Mesenchymal stem cell (in vitro differentiated cells and primary cell): ENCODE measurements around the gene ISM2.

Experiments used
- DNase-seq: peaks from one replicate; pipeline ENCODE4 v3.0.0-alpha.2; 2013
- H2AFZ ChIP-seq: one replicate; pipeline ENCODE4 v1.6.1; 2013; ENCODE audit warnings: low read depth, mild to moderate bottlenecking, control low read depth, inconsistent platforms, low read length, moderate library complexity
- H2AK5ac ChIP-seq: 2 replicates; pipeline ENCODE4 v1.6.1; 2013; ENCODE audit warnings: low read length, moderate library complexity, mild to moderate bottlenecking, inconsistent platforms; ENCODE audit not compliant: severe bottlenecking
- H2BK120ac ChIP-seq: one replicate; pipeline ENCODE4 v1.6.1; 2013; ENCODE audit warnings: low read depth, mild to moderate bottlenecking, inconsistent platforms, low read length, moderate library complexity
- H2BK12ac ChIP-seq, 2 experiments: one replicate each; pipeline ENCODE4 v1.6.1; 2013; ENCODE audit warnings: inconsistent platforms in 2 of 2, low read length in 2 of 2, mild to moderate bottlenecking in 2 of 2, moderate library complexity in 2 of 2, control low read depth in 1 of 2
- H2BK15ac ChIP-seq: one replicate; pipeline ENCODE4 v1.6.1; 2013; ENCODE audit warnings: mild to moderate bottlenecking, low read depth, inconsistent platforms; ENCODE audit not compliant: poor library complexity, severe bottlenecking
- H2BK5ac ChIP-seq: 2 replicates; pipeline ENCODE4 v1.6.1; 2013; ENCODE audit warnings: low read depth, mild to moderate bottlenecking, low read length, control low read depth, inconsistent platforms; ENCODE audit not compliant: poor library complexity, severe bottlenecking
- H3K14ac ChIP-seq, 2 experiments: one replicate each; pipeline ENCODE4 v1.6.1; 2013; ENCODE audit warnings: inconsistent platforms in 2 of 2, low read length in 2 of 2, control low read depth in 1 of 2, mild to moderate bottlenecking in 1 of 2, moderate library complexity in 1 of 2
- H3K18ac ChIP-seq, 2 experiments: one replicate each; pipeline ENCODE4 v1.6.1; 2013; ENCODE audit warnings: inconsistent platforms in 2 of 2, low read length in 2 of 2, control low read depth in 1 of 2, low read depth in 1 of 2, mild to moderate bottlenecking in 1 of 2
- H3K23ac ChIP-seq, 2 experiments: one replicate each; pipeline ENCODE4 v1.6.1; 2013; ENCODE audit warnings: inconsistent platforms in 2 of 2, low read length in 2 of 2, mild to moderate bottlenecking in 2 of 2, moderate library complexity in 2 of 2, control low read depth in 1 of 2
- H3K27ac ChIP-seq: 2 replicates; pipeline ENCODE4 v1.5.1; 2013; ENCODE audit warnings: mild to moderate bottlenecking, moderate library complexity, low read length, control low read depth, inconsistent platforms; ENCODE audit not compliant: poor library complexity, severe bottlenecking
- H3K27me3 ChIP-seq, 2 experiments: 2 replicates each; pipeline versions ENCODE4 v1.6.1 to v1.7.0; 2013; ENCODE audit warnings: low read length in 2 of 2, mild to moderate bottlenecking in 2 of 2, moderate library complexity in 2 of 2, control low read depth in 1 of 2, inconsistent platforms in 1 of 2; ENCODE audit not compliant: control insufficient read depth in 1 of 2, insufficient read depth in 1 of 2
- H3K36me3 ChIP-seq, 2 experiments: 2 replicates each; pipeline versions ENCODE4 v1.6.1 to v1.7.0; 2013; ENCODE audit warnings: low read length in 2 of 2, control low read depth in 1 of 2, inconsistent platforms in 1 of 2, low read depth in 1 of 2, mild to moderate bottlenecking in 1 of 2; ENCODE audit not compliant: insufficient read depth in 2 of 2, control insufficient read depth in 1 of 2
- H3K4ac ChIP-seq, 2 experiments: one replicate each; pipeline ENCODE4 v1.6.1; 2013; ENCODE audit warnings: inconsistent platforms in 2 of 2, low read length in 2 of 2, mild to moderate bottlenecking in 2 of 2, moderate library complexity in 2 of 2, control low read depth in 1 of 2, low read depth in 1 of 2
- H3K4me1 ChIP-seq: 2 replicates; pipeline ENCODE4 v1.6.1; 2013; ENCODE audit warnings: low read depth, low read length, control low read depth; ENCODE audit not compliant: control insufficient read depth, insufficient read depth
- H3K4me2 ChIP-seq: 2 replicates; pipeline ENCODE4 v1.6.1; 2013; ENCODE audit warnings: low read length, mild to moderate bottlenecking, inconsistent platforms; ENCODE audit not compliant: poor library complexity, severe bottlenecking
- H3K4me3 ChIP-seq, 2 experiments: 2 replicates each; pipeline versions ENCODE4 v1.5.1 to v1.7.0; 2013; ENCODE audit warnings: low read length in 2 of 2, mild to moderate bottlenecking in 2 of 2, control low read depth in 1 of 2, low read depth in 1 of 2; ENCODE audit not compliant: insufficient read depth in 1 of 2
- H3K79me1 ChIP-seq: replicated peaks from 2 replicates; pipeline ENCODE4 v1.6.1; 2013; ENCODE audit warnings: mild to moderate bottlenecking, control low read depth, low read length, inconsistent platforms; ENCODE audit not compliant: poor library complexity, severe bottlenecking
- H3K9ac ChIP-seq: 2 replicates; pipeline ENCODE4 v1.7.0; 2013; ENCODE audit warnings: mild to moderate bottlenecking, low read length, moderate library complexity
- H3K9me3 ChIP-seq: 2 replicates; pipeline ENCODE4 v1.7.0; 2013; ENCODE audit warnings: mild to moderate bottlenecking, low read length; ENCODE audit not compliant: control insufficient read depth
- H4K8ac ChIP-seq: one replicate; pipeline ENCODE4 v1.6.1; 2013; ENCODE audit warnings: inconsistent platforms, mild to moderate bottlenecking, low read length, moderate library complexity
- H4K91ac ChIP-seq: one replicate; pipeline ENCODE4 v1.6.1; 2013; ENCODE audit warnings: mild to moderate bottlenecking, low read length, inconsistent platforms
- WGBS: methylation state at CpG from one replicate; pipeline ENCODE4 v1.1.7; 2013; ENCODE audit warnings: mixed read lengths; 5-methylcytosine and 5-hydroxymethylcytosine counted together

The ISM2 gene

DNA sequence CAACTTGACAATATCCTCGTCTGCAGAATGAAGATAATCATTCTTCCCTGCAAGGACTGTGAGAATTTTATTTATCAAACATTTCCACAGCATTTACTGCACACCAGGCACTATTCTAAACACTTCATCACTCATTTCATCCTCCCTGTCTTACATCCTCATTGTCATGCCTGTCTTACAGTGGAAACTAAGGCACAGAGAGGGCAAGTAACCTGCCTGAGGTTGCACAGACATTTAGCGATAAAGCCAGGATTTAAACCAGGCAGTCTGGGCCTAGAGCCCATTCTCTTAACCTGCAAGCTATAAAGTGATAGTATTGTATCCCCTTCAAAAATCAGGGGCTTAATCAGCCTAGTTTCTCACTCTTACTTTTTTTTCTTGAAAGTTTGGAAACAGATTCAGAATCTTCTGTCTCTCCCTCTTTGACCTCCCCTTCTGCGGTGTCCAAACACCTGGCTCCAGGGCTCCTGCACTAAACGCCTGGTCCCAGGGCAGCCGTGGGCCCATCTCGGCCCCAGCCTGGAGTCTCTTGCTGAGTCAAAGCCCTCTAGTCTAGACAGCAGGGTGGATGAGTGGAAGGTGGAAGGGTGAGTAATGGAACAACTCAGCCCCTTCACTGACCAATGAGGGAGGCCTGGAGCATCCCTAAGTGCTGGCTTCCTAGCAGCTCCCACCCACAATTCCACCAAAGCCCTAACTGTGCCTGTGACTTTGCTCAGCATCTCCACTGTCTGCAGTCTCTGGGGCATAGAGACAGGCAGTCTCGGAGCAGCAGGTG is 12.5 kb downstream of the ISM2 start:
- no peak overlapping the region for H2BK15ac ChIP-seq
- no peak overlapping the region for H3K27ac ChIP-seq
- DNase-seq, result peak; percentile 53
- H2AK5ac ChIP-seq, result no peak overlapping the region
- H3K9ac ChIP-seq, result no peak overlapping the region
- WGBS, result 79% methylated on average over 7 of the region's 7 CpGs
- no peak overlapping the region for H3K14ac ChIP-seq
- H3K4me1 ChIP-seq, result peaks cover 30% of the 10 kb centered on the region
- H3K23ac ChIP-seq, result no peak overlapping the region
- no peak overlapping the region for H2BK120ac ChIP-seq
- H2BK5ac ChIP-seq, result no peak overlapping the region
- no peak overlapping the region for H2AFZ ChIP-seq
- H3K4me2 ChIP-seq, result no peak overlapping the region
- H4K91ac ChIP-seq, result no peak overlapping the region
- H3K27me3 ChIP-seq, result peaks cover 4 to 20% of the 10 kb centered on the region in 2 experiments
- no peaks in the 10 kb centered on the region for H3K79me1 ChIP-seq
- no peak overlapping the region for H3K18ac ChIP-seq
- H4K8ac ChIP-seq, result no peak overlapping the region
- no peaks in the 10 kb centered on the region for H3K36me3 ChIP-seq
- H3K4ac ChIP-seq, result no peak overlapping the region
- no peaks in the 10 kb centered on the region for H3K9me3 ChIP-seq
- no peak overlapping the region for H2BK12ac ChIP-seq
- H3K4me3 ChIP-seq, result no peak overlapping the region

DNA sequence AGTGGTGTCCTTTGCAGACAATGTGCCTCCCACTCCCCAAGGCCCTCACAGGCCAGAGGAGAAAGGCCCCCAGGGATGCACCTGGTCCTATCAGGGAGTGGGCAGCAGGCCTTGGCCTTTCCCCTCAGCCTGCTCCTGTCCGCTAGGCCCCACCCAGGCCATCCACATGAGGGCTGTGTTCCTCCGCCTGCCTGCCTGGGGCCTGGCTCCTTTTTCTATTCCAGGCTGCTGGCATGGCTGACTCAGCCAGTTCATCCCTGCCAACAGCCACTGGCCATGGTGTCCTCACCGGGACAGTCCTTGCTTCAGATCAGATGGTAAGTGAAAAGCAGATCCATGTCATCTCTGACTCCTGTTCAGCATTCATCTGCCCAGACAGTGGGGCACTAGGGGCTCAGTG is 13.4 kb downstream of the ISM2 start:
- DNase-seq, result no peak
- no peak overlapping the region for H3K4ac ChIP-seq
- WGBS, result 87% methylated on average over 3 of the region's 3 CpGs
- peaks cover 4 to 12% of the 10 kb centered on the region in 2 experiments for H3K27me3 ChIP-seq
- H2AFZ ChIP-seq, result no peak overlapping the region
- H2BK5ac ChIP-seq, result no peak overlapping the region
- no peak overlapping the region for H3K14ac ChIP-seq
- H2BK12ac ChIP-seq, result no peak overlapping the region
- no peak overlapping the region for H3K4me3 ChIP-seq
- H2BK15ac ChIP-seq, result no peak overlapping the region
- no peak overlapping the region for H3K9ac ChIP-seq
- no peak overlapping the region for H3K4me2 ChIP-seq
- peak overlapping the region; percentile 6 for H2AK5ac ChIP-seq
- no peak overlapping the region for H3K18ac ChIP-seq
- H3K27ac ChIP-seq, result no peak overlapping the region
- no peak overlapping the region for H3K23ac ChIP-seq
- H4K91ac ChIP-seq, result no peak overlapping the region
- H3K36me3 ChIP-seq, result no peaks in the 10 kb centered on the region
- no peaks in the 10 kb centered on the region for H3K9me3 ChIP-seq
- H3K79me1 ChIP-seq, result no peaks in the 10 kb centered on the region
- H3K4me1 ChIP-seq, result peaks cover 30% of the 10 kb centered on the region
- H4K8ac ChIP-seq, result no peak overlapping the region
- H2BK120ac ChIP-seq, result no peak overlapping the region

DNA sequence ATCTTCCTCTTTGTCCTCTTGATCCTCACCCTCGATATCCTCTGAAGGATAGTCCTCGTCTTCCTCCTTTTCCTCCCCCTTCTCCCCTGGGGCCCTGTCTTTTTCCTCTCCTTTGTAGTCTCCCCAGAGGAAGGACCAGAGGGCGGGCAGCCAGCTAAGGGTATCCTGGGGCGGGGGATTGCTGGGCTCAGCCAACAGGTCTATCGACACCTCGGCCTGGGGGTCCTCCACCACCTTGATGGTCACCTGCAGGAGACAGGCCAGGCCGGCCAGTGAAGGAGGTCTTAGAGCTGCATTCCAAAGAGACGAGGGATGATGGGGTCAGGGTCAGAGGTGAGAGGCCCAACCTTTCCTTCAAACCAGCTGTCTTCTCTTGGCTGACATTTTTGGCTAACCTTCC is 16.2 kb downstream of the ISM2 start:
- H3K14ac ChIP-seq, result no peak overlapping the region
- no peak overlapping the region for H3K27ac ChIP-seq
- H2BK5ac ChIP-seq, result no peak overlapping the region
- no peaks in the 10 kb centered on the region for H3K36me3 ChIP-seq
- no peak overlapping the region for H4K8ac ChIP-seq
- H3K27me3 ChIP-seq, result peaks cover 3 to 6% of the 10 kb centered on the region in 2 experiments
- no peak overlapping the region for H3K18ac ChIP-seq
- H2BK120ac ChIP-seq, result no peak overlapping the region
- DNase-seq, result no peak
- no peaks in the 10 kb centered on the region for H3K79me1 ChIP-seq
- no peak overlapping the region for H3K23ac ChIP-seq
- H3K4me1 ChIP-seq, result peaks cover 30% of the 10 kb centered on the region
- H2BK15ac ChIP-seq, result no peak overlapping the region
- H3K4me3 ChIP-seq, result no peak overlapping the region
- 82% methylated on average over 8 of the region's 8 CpGs for WGBS
- no peak overlapping the region for H2AFZ ChIP-seq
- H4K91ac ChIP-seq, result no peak overlapping the region
- H2BK12ac ChIP-seq, result no peak overlapping the region
- no peaks in the 10 kb centered on the region for H3K9me3 ChIP-seq
- H3K9ac ChIP-seq, result no peak overlapping the region
- peak overlapping the region; percentile 17 for H2AK5ac ChIP-seq
- H3K4ac ChIP-seq, result no peak overlapping the region
- no peak overlapping the region for H3K4me2 ChIP-seq

DNA sequence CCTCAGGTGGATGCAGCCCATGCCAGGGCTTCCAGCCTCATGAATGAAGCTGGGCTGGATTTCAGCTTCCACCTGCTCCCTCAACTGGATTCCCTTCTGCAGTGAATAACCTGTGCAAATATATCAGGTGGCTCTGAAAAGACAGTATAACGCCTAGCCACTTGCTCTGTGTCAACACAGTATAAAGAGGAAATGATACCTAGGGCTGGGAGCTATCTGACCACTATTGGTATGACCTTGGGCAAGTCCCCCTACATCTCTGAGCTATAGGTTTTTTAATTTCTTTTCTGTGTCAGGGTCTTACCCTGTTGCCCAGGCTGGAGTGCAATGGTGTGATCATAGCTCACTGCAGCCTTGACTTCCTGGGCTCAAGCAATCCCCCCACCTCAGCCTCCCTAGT is 19.8 kb downstream of the ISM2 start:
- Histone ChIP-seq H3K9me3 (no peaks in the 10 kb centered on the region), H2BK120ac (no peak overlapping the region), H3K36me3 (no peaks in the 10 kb centered on the region), H3K23ac (no peak overlapping the region), H3K9ac (no peak overlapping the region), H3K4me1 (peaks cover 6% of the 10 kb centered on the region), H3K4me3 (no peak overlapping the region), H2AFZ (no peak overlapping the region), H3K79me1 (no peaks in the 10 kb centered on the region), H2BK12ac (no peak overlapping the region), H3K27me3 (peaks cover 28 to 35% of the 10 kb centered on the region in 2 experiments), H2BK5ac (no peak overlapping the region), H3K4me2 (no peak overlapping the region), H2AK5ac (no peak overlapping the region), H2BK15ac (no peak overlapping the region), H4K8ac (no peak overlapping the region), H4K91ac (no peak overlapping the region), H3K18ac (no peak overlapping the region), H3K27ac (no peak overlapping the region), H3K14ac (no peak overlapping the region), H3K4ac (no peak overlapping the region)
- 80% methylated on average over 1 of the region's 1 CpG for WGBS
- DNase-seq, result no peak
